ENCODE measurements around the gene FUT7.

DNA sequence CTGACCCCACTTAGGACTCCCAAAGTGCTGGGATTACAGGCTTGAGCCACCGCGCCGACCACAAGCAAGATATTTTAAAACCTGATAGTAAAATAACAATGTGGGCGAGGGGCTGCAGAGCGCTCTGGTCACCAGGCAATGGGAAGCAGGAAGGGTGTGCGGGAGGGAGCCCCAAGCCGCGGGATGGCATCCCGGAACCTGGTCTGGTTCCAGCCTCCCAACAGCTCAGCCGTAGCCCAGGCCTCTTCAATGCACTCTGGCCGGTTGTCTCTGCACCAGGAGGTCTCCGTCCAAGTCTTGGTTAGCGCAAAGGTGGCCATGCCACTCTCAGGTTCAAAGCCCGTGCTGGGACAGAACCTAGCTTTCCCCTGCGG is 44.7 kb upstream of the FUT7 start:
- TF ChIP-seq POLR2A (IDR thresholded peaks at IDR 0.05; ENCODE audit: insufficient read depth in 1 of 2, low read depth in 2 of 2, low read length in 2 of 2) (no peak), JUNB (CRISPR knock-in tag; IDR thresholded peaks at IDR 0.05; ENCODE audit: borderline replicate concordance) (no peak), RAD21 (CRISPR knock-in tag; IDR thresholded peaks at IDR 0.05) (no peak), RNF2 (conservative IDR thresholded peaks at IDR 0.05; ENCODE audit: low read depth) (no peak), NFIC (IDR thresholded peaks at IDR 0.05; ENCODE audit: low read length) (no peak), JUN (CRISPR knock-in tag; IDR thresholded peaks at IDR 0.05) (no peak), EZH2 (conservative IDR thresholded peaks at IDR 0.05; ENCODE audit: low read depth, low read length) (no peak), RFX3 (CRISPR knock-in tag; IDR thresholded peaks at IDR 0.05) (no peak), BRCA1 (CRISPR knock-in tag; IDR thresholded peaks at IDR 0.05) (no peak)
- TF ChIP-seq, protein P1, sequence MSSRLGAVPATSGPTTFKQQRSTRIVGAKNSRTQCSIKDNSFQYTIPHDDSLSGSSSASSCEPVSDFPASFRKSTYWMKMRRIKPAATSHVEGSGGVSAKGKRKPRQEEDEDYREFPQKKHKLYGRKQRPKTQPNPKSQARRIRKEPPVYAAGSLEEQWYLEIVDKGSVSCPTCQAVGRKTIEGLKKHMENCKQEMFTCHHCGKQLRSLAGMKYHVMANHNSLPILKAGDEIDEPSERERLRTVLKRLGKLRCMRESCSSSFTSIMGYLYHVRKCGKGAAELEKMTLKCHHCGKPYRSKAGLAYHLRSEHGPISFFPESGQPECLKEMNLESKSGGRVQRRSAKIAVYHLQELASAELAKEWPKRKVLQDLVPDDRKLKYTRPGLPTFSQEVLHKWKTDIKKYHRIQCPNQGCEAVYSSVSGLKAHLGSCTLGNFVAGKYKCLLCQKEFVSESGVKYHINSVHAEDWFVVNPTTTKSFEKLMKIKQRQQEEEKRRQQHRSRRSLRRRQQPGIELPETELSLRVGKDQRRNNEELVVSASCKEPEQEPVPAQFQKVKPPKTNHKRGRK (CRISPR knock-in tag; IDR thresholded peaks at IDR 0.05), result no peak
- TF ChIP-seq, protein P2, sequence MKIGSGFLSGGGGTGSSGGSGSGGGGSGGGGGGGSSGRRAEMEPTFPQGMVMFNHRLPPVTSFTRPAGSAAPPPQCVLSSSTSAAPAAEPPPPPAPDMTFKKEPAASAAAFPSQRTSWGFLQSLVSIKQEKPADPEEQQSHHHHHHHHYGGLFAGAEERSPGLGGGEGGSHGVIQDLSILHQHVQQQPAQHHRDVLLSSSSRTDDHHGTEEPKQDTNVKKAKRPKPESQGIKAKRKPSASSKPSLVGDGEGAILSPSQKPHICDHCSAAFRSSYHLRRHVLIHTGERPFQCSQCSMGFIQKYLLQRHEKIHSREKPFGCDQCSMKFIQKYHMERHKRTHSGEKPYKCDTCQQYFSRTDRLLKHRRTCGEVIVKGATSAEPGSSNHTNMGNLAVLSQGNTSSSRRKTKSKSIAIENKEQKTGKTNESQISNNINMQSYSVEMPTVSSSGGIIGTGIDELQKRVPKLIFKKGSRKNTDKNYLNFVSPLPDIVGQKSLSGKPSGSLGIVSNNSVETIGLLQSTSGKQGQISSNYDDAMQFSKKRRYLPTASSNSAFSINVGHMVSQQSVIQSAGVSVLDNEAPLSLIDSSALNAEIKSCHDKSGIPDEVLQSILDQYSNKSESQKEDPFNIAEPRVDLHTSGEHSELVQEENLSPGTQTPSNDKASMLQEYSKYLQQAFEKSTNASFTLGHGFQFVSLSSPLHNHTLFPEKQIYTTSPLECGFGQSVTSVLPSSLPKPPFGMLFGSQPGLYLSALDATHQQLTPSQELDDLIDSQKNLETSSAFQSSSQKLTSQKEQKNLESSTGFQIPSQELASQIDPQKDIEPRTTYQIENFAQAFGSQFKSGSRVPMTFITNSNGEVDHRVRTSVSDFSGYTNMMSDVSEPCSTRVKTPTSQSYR (CRISPR knock-in tag; IDR thresholded peaks at IDR 0.05; ENCODE audit: borderline replicate concordance), result no peak
